Activated CD4-positive, CD25-positive, alpha-beta regulatory T cell treated with anti-CD3 and anti-CD28 coated beads, Interleukin-2, amount 50 U/mL, for 24 hours (primary cell): ENCODE results near the gene TSC22D2.
A peak's percentile ranks its signal among the peaks of the same experiment; 100 is the strongest.

ENCODE experiments used
- ATAC-seq, 2 donors: fragments of 150-1000 bp; cut with Tn5 transposase; one replicate each; pipeline ENCODE4 v1.10.0; 2021; ENCODE audit warnings: mild to moderate bottlenecking in 1 of 2, moderate library complexity in 1 of 2

The TSC22D2 gene

GRCh38 chr3:150385296-150386242, 22.5 kb upstream of the TSC22D2 start:
- peak; percentile 15 to 39 for ATAC-seq

DNA sequence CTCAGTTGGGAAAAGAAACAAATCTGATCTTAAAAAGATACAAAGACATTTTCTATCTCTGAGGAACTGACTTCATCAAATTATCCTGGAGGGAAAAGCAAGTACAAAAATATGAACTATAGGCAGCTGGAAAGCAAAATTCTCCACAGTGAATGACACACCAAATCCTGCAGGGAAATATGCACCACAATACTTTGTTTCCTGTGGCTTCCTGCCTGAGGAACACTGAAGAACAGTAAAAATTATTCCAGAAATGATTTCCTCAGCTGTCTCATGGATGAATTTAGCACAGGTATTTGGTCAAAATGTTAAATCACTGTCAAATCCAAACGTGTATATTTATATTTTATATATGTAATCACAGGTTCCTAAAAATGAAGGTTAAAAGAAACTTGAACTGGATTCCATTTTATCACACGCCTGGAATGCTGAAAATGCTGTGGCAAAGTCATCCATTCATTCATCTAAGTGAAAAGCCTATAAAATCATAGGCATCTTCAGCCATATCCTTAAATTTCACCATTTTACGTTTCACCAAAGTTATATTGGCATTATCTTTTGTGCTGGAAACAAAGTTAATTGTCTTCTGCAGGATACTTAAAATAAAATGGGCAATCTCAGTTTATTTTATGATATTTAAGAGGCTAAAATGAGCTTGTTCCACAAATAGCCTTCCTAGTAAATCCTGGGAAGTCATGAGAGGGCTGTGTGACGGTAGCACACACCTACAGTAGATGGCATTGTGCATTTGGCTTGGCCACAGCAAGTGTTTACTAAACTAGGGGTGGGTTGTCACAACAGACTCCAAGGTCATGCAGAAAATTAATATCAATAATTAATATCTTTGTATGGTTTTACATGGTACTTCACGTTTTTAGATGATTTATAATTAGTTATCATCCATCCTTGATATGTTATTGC, 19.3 kb upstream of the TSC22D2 start:
- no peak for ATAC-seq

- no peak for ATAC-seq
These were observed 18.0 kb upstream of the TSC22D2 start for GRCh38 chr3:150390087-150390486.

DNA sequence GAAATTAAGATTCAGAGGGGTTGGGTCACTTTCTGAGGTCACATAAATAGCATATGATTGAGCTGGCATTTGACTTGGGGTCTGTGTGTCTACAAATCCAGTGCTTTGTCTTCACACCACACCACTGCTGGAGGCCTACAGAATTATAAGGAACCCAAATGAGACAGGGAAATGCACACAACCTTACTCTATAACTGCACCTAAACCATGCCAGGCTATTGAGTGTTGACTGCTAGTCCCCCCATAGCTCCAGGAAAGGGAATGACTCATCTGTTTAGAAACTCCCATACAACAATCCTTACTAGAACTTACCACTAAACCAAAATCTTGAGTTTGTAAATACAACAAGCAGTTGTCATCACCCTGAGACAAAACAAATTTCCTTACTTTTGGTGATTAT, 16.9 kb upstream of the TSC22D2 start:
- ATAC-seq, result no peak

DNA sequence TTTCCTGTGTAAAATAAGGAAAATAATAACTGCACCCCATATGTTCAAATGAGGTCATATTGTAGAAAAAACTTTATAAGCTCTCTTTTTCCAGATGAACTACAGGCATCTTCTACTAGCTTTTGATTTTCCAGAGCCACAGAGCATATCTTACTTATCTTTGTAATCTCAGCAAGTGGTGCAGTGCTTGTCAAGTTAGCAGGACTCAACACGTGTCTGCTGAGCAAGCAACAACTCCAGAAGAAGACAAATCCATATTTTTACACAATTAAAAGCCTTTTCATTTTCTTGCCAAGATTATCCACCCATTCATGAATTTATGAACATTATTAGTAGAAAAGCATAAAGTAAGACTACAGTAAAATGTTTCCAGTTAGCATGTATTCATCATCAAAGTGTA, 14.4 kb upstream of the TSC22D2 start:
- no peak for ATAC-seq

DNA sequence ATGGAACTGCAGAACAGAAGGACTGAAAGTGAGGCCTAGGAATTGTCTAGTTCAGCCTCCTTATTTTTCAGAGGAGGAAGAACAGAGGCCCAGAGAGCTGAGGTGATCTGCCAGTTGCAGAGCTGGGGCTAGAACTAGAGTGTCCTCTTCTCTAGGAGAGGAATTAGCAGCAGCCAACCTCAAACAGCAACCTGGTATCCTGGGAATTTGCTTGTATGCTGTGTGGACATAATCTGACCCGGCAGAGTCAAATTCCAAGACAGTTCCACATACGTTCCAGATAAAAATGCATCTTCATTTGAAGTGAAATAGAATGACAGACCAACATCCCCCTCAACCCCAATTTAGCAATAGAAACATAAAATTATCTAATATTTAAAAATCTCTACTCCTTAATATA, 13.5 kb upstream of the TSC22D2 start:
- no peak for ATAC-seq

- ATAC-seq, result no peak
These were observed 11.6 kb upstream of the TSC22D2 start for GRCh38 chr3:150396491-150396890.

GRCh38 chr3:150396956-150397550, 11.0 kb upstream of the TSC22D2 start:
- no peak for ATAC-seq

- no peak for ATAC-seq
These were observed 9.0 kb upstream of the TSC22D2 start for GRCh38 chr3:150399060-150399459.

- no peak for ATAC-seq
These were observed 6.8 kb upstream of the TSC22D2 start for GRCh38 chr3:150401285-150401684.

DNA sequence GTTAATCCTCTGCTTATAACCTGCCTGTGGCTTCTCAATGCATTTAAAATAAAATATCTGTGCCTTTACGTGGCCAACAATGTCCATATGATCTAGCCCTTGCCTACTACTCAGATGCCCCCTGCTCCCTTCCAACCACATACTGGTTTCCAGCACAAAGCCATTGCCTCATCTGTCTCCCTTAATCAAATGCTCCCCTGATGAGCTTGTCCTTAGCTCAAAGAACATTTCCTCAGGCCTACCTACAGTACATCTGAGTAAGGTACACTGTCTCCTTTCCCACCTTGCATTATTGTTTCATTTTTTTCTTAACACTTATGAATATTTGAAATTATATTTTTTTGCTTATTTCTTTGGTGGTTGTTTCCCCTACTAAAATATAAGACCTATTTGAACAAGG, 5.9 kb upstream of the TSC22D2 start:
- ATAC-seq, result no peak

GRCh38 chr3:150404023-150404422, 4.1 kb upstream of the TSC22D2 start:
- no peak for ATAC-seq

- no peak for ATAC-seq
These were observed 869 bp upstream of the TSC22D2 start for GRCh38 chr3:150407051-150407807.

DNA sequence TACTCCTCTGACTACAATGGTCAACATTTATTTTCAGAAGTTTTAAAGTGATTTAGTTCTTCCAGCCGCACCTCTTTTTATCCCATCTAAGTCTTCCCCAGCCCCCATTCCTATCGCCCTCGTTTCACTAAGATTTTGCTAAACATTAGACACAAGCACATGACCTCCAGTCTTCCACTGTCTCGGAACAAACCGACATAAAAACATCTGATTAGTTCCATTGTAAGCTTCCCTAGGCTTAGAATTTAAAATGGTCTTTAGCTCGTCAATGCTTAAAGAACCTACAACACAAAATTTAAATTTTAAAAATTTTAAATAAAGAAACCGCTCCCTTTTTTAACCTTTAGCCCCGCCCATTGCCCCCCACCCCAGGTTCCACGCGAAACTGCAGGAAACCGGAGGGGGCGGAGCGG, 284 bp upstream of the TSC22D2 start:
- ATAC-seq, result peak in 1 of 2 donors; percentile 0

GRCh38 chr3:150409125-150409511, 1.0 kb downstream of the TSC22D2 start:
- peak; percentile 44 to 52 for ATAC-seq

- ATAC-seq, result peak; percentile 17 to 41
These were observed 1.6 kb downstream of the TSC22D2 start for GRCh38 chr3:150409512-150410310.

DNA sequence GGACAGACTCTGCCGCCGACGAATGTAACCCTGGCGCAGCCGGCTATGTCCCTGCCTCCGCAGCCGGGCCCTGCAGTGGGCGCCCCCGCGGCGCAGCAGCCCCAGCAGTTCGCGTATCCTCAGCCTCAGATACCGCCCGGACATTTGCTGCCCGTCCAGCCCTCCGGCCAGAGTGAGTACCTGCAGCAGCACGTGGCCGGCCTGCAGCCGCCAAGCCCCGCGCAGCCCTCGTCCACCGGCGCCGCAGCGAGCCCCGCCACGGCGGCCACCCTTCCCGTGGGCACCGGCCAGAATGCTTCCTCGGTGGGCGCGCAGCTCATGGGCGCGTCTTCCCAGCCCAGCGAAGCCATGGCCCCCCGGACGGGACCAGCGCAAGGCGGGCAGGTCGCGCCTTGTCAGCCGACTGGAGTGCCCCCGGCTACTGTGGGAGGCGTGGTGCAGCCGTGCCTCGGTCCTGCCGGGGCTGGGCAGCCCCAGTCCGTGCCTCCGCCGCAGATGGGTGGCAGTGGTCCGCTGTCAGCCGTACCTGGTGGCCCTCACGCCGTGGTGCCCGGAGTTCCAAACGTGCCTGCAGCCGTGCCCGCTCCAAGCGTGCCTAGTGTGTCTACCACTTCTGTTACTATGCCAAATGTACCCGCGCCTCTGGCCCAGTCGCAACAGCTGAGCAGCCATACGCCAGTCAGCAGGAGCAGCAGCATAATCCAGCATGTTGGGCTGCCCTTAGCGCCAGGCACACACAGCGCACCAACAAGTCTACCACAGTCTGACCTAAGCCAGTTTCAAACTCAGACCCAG, 2.4 kb downstream of the TSC22D2 start:
- ATAC-seq, result no peak

GRCh38 chr3:150411106-150411460, 3.0 kb downstream of the TSC22D2 start:
- ATAC-seq, result no peak

DNA sequence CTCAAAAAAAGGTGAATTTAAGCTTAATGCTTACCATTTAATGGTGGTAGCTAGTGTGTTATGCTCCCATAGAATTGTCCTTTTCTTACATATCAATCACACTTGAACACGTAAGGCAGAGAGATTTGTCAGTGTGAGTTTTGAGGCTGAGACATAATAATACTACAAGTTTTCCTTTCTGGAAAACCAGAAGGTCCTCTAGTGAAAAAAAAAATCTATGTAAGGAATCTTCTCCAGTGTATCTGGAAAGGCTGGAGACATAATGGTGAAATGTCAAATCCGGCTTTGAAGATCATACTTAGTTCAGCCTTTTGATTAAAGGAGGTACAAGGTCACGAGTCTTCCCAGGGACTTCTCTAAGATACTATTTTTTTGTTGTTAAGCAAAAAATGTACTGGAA, 3.4 kb downstream of the TSC22D2 start:
- no peak for ATAC-seq

- no peak for ATAC-seq
These were observed 3.9 kb downstream of the TSC22D2 start for GRCh38 chr3:150411976-150412375.
